ENCODE results near the gene PMS2.
"Not testable (repeated sequence)": the region's sequence is repeated elsewhere in the genome, so short reads cannot be mapped to it uniquely, and the experiment has no call there.

PMS2 gene

GRCh38 chr7:6012355-6013104 is 3.7 kb upstream of the PMS2 start:
- no peaks in the 10 kb centered on the region for H3K9me3 ChIP-seq (ENCODE audit: control insufficient read depth, low read depth, low read length)
- H3K4me3 ChIP-seq (ENCODE audit: low read length), result no peak overlapping the region
- H3K36me3 ChIP-seq (ENCODE audit: control insufficient read depth, low read depth, low read length), result peaks cover 39% of the 10 kb centered on the region
- no peak overlapping the region for H3K9ac ChIP-seq (ENCODE audit: low read length)
- no peak overlapping the region for H3K27ac ChIP-seq (ENCODE audit: low read length)
- no peaks in the 10 kb centered on the region for H3K4me1 ChIP-seq (ENCODE audit: control insufficient read depth, low read depth, low read length)
- no peaks in the 10 kb centered on the region for H3K27me3 ChIP-seq (ENCODE audit: control insufficient read depth, insufficient read depth, low read length)

- Histone ChIP-seq H3K4me1 (ENCODE audit: control insufficient read depth, low read depth, low read length) (no peaks in the 10 kb centered on the region), H3K9me3 (ENCODE audit: control insufficient read depth, low read depth, low read length) (no peaks in the 10 kb centered on the region), H3K27me3 (ENCODE audit: control insufficient read depth, insufficient read depth, low read length) (no peaks in the 10 kb centered on the region), H3K4me3 (ENCODE audit: low read length) (no peak overlapping the region), H3K36me3 (ENCODE audit: control insufficient read depth, low read depth, low read length) (peaks cover 31% of the 10 kb centered on the region), H3K27ac (ENCODE audit: low read length) (no peak overlapping the region), H3K9ac (ENCODE audit: low read length) (no peak overlapping the region)
Measured at GRCh38 chr7:6011541-6011940, 2.7 kb upstream of the PMS2 start.

GRCh38 chr7:6010370-6010769 is 1.5 kb upstream of the PMS2 start:
- Histone ChIP-seq H3K4me3 (ENCODE audit: low read length) (peak overlapping the region; percentile 62), H3K36me3 (ENCODE audit: control insufficient read depth, low read depth, low read length) (peaks cover 20% of the 10 kb centered on the region)
- not testable (repeated sequence) for H3K4me1 ChIP-seq (ENCODE audit: control insufficient read depth, low read depth, low read length); H3K9ac ChIP-seq (ENCODE audit: low read length); H3K27me3 ChIP-seq (ENCODE audit: control insufficient read depth, insufficient read depth, low read length); H3K27ac ChIP-seq (ENCODE audit: low read length); H3K9me3 ChIP-seq (ENCODE audit: control insufficient read depth, low read depth, low read length)

GRCh38 chr7:6007835-6008590 is 836 bp downstream of the PMS2 start:
- not testable (repeated sequence) for H3K27ac ChIP-seq (ENCODE audit: low read length); H3K9me3 ChIP-seq (ENCODE audit: control insufficient read depth, low read depth, low read length); H3K27me3 ChIP-seq (ENCODE audit: control insufficient read depth, insufficient read depth, low read length); H3K4me1 ChIP-seq (ENCODE audit: control insufficient read depth, low read depth, low read length)
- Histone ChIP-seq H3K4me3 (ENCODE audit: low read length) (peak overlapping the region; percentile 62), H3K36me3 (ENCODE audit: control insufficient read depth, low read depth, low read length) (peaks cover 18% of the 10 kb centered on the region), H3K9ac (ENCODE audit: low read length) (peak overlapping the region; percentile 83)

- Histone ChIP-seq H3K27ac (ENCODE audit: low read length) (no peak overlapping the region), H3K4me1 (ENCODE audit: control insufficient read depth, low read depth, low read length) (no peaks in the 10 kb centered on the region), H3K36me3 (ENCODE audit: control insufficient read depth, low read depth, low read length) (peaks cover 15% of the 10 kb centered on the region), H3K9ac (ENCODE audit: low read length) (no peak overlapping the region), H3K4me3 (ENCODE audit: low read length) (no peak overlapping the region), H3K27me3 (ENCODE audit: control insufficient read depth, insufficient read depth, low read length) (no peaks in the 10 kb centered on the region), H3K9me3 (ENCODE audit: control insufficient read depth, low read depth, low read length) (no peaks in the 10 kb centered on the region)
Measured at GRCh38 chr7:6007386-6007785, 1.5 kb downstream of the PMS2 start.

- Histone ChIP-seq H3K27me3 (ENCODE audit: control insufficient read depth, insufficient read depth, low read length) (no peaks in the 10 kb centered on the region), H3K9me3 (ENCODE audit: control insufficient read depth, low read depth, low read length) (no peaks in the 10 kb centered on the region), H3K4me1 (ENCODE audit: control insufficient read depth, low read depth, low read length) (no peaks in the 10 kb centered on the region), H3K9ac (ENCODE audit: low read length) (no peak overlapping the region), H3K36me3 (ENCODE audit: control insufficient read depth, low read depth, low read length) (peaks cover 46% of the 10 kb centered on the region), H3K4me3 (ENCODE audit: low read length) (no peak overlapping the region), H3K27ac (ENCODE audit: low read length) (no peak overlapping the region)
Measured at GRCh38 chr7:5997210-5997808, 11.5 kb downstream of the PMS2 start.

- not testable (repeated sequence) for H3K9ac ChIP-seq (ENCODE audit: low read length); H3K27me3 ChIP-seq (ENCODE audit: control insufficient read depth, insufficient read depth, low read length); H3K4me3 ChIP-seq (ENCODE audit: low read length); H3K9me3 ChIP-seq (ENCODE audit: control insufficient read depth, low read depth, low read length); H3K27ac ChIP-seq (ENCODE audit: low read length); H3K4me1 ChIP-seq (ENCODE audit: control insufficient read depth, low read depth, low read length)
- peaks cover 22% of the 10 kb centered on the region for H3K36me3 ChIP-seq (ENCODE audit: control insufficient read depth, low read depth, low read length)
Measured at GRCh38 chr7:5987061-5987460, 21.8 kb downstream of the PMS2 start.

GRCh38 chr7:5979680-5980314 is 29.1 kb downstream of the PMS2 start:
- not testable (repeated sequence) for H3K27ac ChIP-seq (ENCODE audit: low read length); H3K9me3 ChIP-seq (ENCODE audit: control insufficient read depth, low read depth, low read length); H3K27me3 ChIP-seq (ENCODE audit: control insufficient read depth, insufficient read depth, low read length); H3K9ac ChIP-seq (ENCODE audit: low read length); H3K4me3 ChIP-seq (ENCODE audit: low read length); H3K4me1 ChIP-seq (ENCODE audit: control insufficient read depth, low read depth, low read length); H3K36me3 ChIP-seq (ENCODE audit: control insufficient read depth, low read depth, low read length)

- H3K27me3 ChIP-seq (ENCODE audit: control insufficient read depth, insufficient read depth, low read length); H3K4me3 ChIP-seq (ENCODE audit: low read length); H3K4me1 ChIP-seq (ENCODE audit: control insufficient read depth, low read depth, low read length); H3K9ac ChIP-seq (ENCODE audit: low read length); H3K36me3 ChIP-seq (ENCODE audit: control insufficient read depth, low read depth, low read length); H3K9me3 ChIP-seq (ENCODE audit: control insufficient read depth, low read depth, low read length); H3K27ac ChIP-seq (ENCODE audit: low read length): not testable (repeated sequence)
Measured at GRCh38 chr7:5973580-5973979, 35.3 kb downstream of the PMS2 start.

- not testable (repeated sequence) for H3K4me1 ChIP-seq (ENCODE audit: control insufficient read depth, low read depth, low read length); H3K9me3 ChIP-seq (ENCODE audit: control insufficient read depth, low read depth, low read length); H3K27ac ChIP-seq (ENCODE audit: low read length); H3K36me3 ChIP-seq (ENCODE audit: control insufficient read depth, low read depth, low read length); H3K9ac ChIP-seq (ENCODE audit: low read length); H3K27me3 ChIP-seq (ENCODE audit: control insufficient read depth, insufficient read depth, low read length)
- H3K4me3 ChIP-seq (ENCODE audit: low read length), result peak within 1 kb of the TSS; percentile 42
Measured at GRCh38 chr7:5970347-5970911, 38.4 kb downstream of the PMS2 start, which contains the start of gene RSPH10B. RSPH10B (minus strand) TSS chr7:5970689; CDS start chr7:5967116, 3,573 bp downstream.

GRCh38 chr7:5963810-5964209 is 45.0 kb downstream of the PMS2 start:
- not testable (repeated sequence) for H3K9me3 ChIP-seq (ENCODE audit: control insufficient read depth, low read depth, low read length); H3K27ac ChIP-seq (ENCODE audit: low read length); H3K9ac ChIP-seq (ENCODE audit: low read length); H3K27me3 ChIP-seq (ENCODE audit: control insufficient read depth, insufficient read depth, low read length); H3K4me1 ChIP-seq (ENCODE audit: control insufficient read depth, low read depth, low read length); H3K36me3 ChIP-seq (ENCODE audit: control insufficient read depth, low read depth, low read length); H3K4me3 ChIP-seq (ENCODE audit: low read length)

All from iPS-18a (cell line).